A549 (cell line): ENCODE measurements around the gene EYA2. TPM values are rescaled to one million over a fixed set of nuclear protein-coding genes. Genes with fewer than 3 reads are reported as not detected.

Experiments
- ATAC-seq, 2 experiments: fragments of 200-7000 bp in 1 of 2; fragments of >200 bp in 1 of 2; cut with Nextera tagmentation in 1 of 2; cut with Tn5 transposase in 1 of 2; 3 replicates each; pipeline versions ENCODE4 v1.8.0 to v1.9.1; 2018 to 2020; ENCODE audit warnings: mild to moderate bottlenecking in 1 of 2, moderate library complexity in 1 of 2
- CTCF ChIA-PET: fragments of 300-600 bp; sonication (Branson Sonifier 250); formaldehyde crosslinking; extraction: SDS; loops from one replicate; lab custom pipeline; 2021; ENCODE audit warnings: antibody characterized with exemption, inconsistent platforms; lab: Yijun Ruan, JAX
- POLR2A ChIA-PET: fragments of 350-600 bp; formaldehyde crosslinking; extraction: SDS; loops from one replicate; lab custom pipeline; 2021; ENCODE audit warnings: antibody characterized with exemption, inconsistent platforms; lab: Yijun Ruan, JAX
- DNase-seq, 2 experiments: peaks; one replicate each; pipeline versions ENCODE4 v3.0.0 to v3.0.0-alpha.2; 2011 to 2016; ENCODE audit warnings: low read depth in 1 of 2, low spot score in 1 of 2
- FAIRE-seq: peaks from 2 replicates; lab custom pipeline; 2011; peaks lifted over from hg19 to GRCh38; lab: Jason Lieb, UNC
- H3K27ac ChIP-seq, 2 experiments: fragments of >200 bp; sonication (Bioruptor Twin); formaldehyde crosslinking; 3 replicates each; pipeline ENCODE4 v1.5.1; 2016 to 2017
- H3K4me1 ChIP-seq: fragments of >200 bp; sonication (Bioruptor Twin); formaldehyde crosslinking; 3 replicates; pipeline ENCODE4 v1.6.1; 2016
- H3K4me2 ChIP-seq: fragments of >200 bp; sonication (Bioruptor Twin); formaldehyde crosslinking; 3 replicates; pipeline ENCODE4 v1.6.1; 2016
- H3K4me3 ChIP-seq: fragments of >200 bp; sonication (Bioruptor Twin); formaldehyde crosslinking; 3 replicates; pipeline ENCODE4 v1.5.1; 2016
- H3K9me3 ChIP-seq: fragments of >200 bp; sonication (Bioruptor Twin); formaldehyde crosslinking; 3 replicates; pipeline ENCODE4 v1.6.1; 2016
- CBX2 ChIP-seq: fragments of 200-600 bp; sonication (generic); IDR thresholded peaks from 2 replicates; pipeline ENCODE4 v1.6.1; 2016; ENCODE audit warnings: low read depth, mild to moderate bottlenecking, borderline replicate concordance
- CBX8 ChIP-seq: fragments of 200-600 bp; sonication (generic); IDR thresholded peaks from 2 replicates; pipeline ENCODE4 v1.6.1; 2016
- CEBPB ChIP-seq, 2 experiments: fragments of >200 bp in 1 of 2; sonication (Bioruptor Twin) in 1 of 2; formaldehyde crosslinking in 1 of 2; IDR thresholded peaks; 2 replicates each; pipeline ENCODE4 v1.6.1; 2012 to 2016
- CHD2 ChIP-seq: fragments of 150-350 bp; IDR thresholded peaks from 2 replicates; pipeline ENCODE4 v1.6.1; 2014; ENCODE audit warnings: low read length; ENCODE audit not compliant: partially characterized antibody
- CHD4 ChIP-seq: fragments of 200-600 bp; sonication (generic); IDR thresholded peaks from 2 replicates; pipeline ENCODE4 v1.6.1; 2016; ENCODE audit warnings: antibody characterized with exemption, mild to moderate bottlenecking, borderline replicate concordance
- EHF ChIP-seq: fragments of 250-450 bp; sonication (Bioruptor Pico); IDR thresholded peaks from 2 replicates; pipeline ENCODE4 v1.5.0; 2020; ENCODE audit warnings: mild to moderate bottlenecking
- EP300 ChIP-seq, 2 experiments: fragments of >200 bp; sonication (Bioruptor Twin); formaldehyde crosslinking; IDR thresholded peaks; 2 replicates in 1 of 2; 3 replicates in 1 of 2; pipeline ENCODE4 v1.6.1; 2016 to 2017
- ESRRA ChIP-seq: fragments of 150-350 bp; IDR thresholded peaks from 2 replicates; pipeline ENCODE4 v1.6.1; 2014; ENCODE audit warnings: mild to moderate bottlenecking, low read length, borderline replicate concordance
- FOSB ChIP-seq: fragments of 250-450 bp; sonication (Bioruptor Pico); IDR thresholded peaks from 2 replicates; pipeline ENCODE4 v1.5.0; 2020; ENCODE audit warnings: mild to moderate bottlenecking, moderate library complexity
- FOXS1 ChIP-seq: fragments of 250-450 bp; sonication (Bioruptor Pico); IDR thresholded peaks from 2 replicates; pipeline ENCODE4 v1.5.0; 2020; ENCODE audit warnings: mild to moderate bottlenecking, moderate library complexity
- GATA3 ChIP-seq: IDR thresholded peaks from 2 replicates; pipeline ENCODE4 v1.6.1; 2012; ENCODE audit warnings: borderline replicate concordance
- HEYL ChIP-seq: fragments of 250-450 bp; sonication (Bioruptor Pico); IDR thresholded peaks from 2 replicates; pipeline ENCODE4 v1.8.0; 2021; ENCODE audit warnings: mild to moderate bottlenecking, moderate library complexity
- HOXA7 ChIP-seq: fragments of 250-450 bp; sonication (Bioruptor Pico); IDR thresholded peaks from 2 replicates; pipeline ENCODE4 v1.5.0; 2020; ENCODE audit warnings: mild to moderate bottlenecking, moderate library complexity
- HOXB5 ChIP-seq: fragments of 250-450 bp; sonication (Bioruptor Pico); IDR thresholded peaks from 2 replicates; pipeline ENCODE4 v1.5.0; 2020; ENCODE audit warnings: mild to moderate bottlenecking, moderate library complexity
- JUN ChIP-seq, 2 experiments: fragments of >200 bp; sonication (Bioruptor Twin); formaldehyde crosslinking; IDR thresholded peaks; 2 replicates in 1 of 2; 3 replicates in 1 of 2; pipeline ENCODE4 v1.6.1; 2016 to 2017
- NFE2L2 ChIP-seq: fragments of 150-350 bp; conservative IDR thresholded peaks from 2 replicates; pipeline ENCODE4 v1.6.1; 2014; ENCODE audit warnings: low read length
- POLR2A ChIP-seq: IDR thresholded peaks from 2 replicates; pipeline ENCODE4 v1.6.1; 2012; ENCODE audit warnings: mild to moderate bottlenecking, low read length
- RAD21 ChIP-seq, 2 experiments: fragments of >200 bp in 1 of 2; sonication (Bioruptor Twin) in 1 of 2; formaldehyde crosslinking in 1 of 2; IDR thresholded peaks in 1 of 2; conservative IDR thresholded peaks in 1 of 2; 2 replicates in 1 of 2; 3 replicates in 1 of 2; pipeline ENCODE4 v1.6.1; 2012 to 2018; ENCODE audit warnings: inconsistent platforms in 1 of 2
- RARB ChIP-seq: fragments of 250-450 bp; sonication (Bioruptor Pico); IDR thresholded peaks from 2 replicates; pipeline ENCODE4 v1.8.0; 2021; ENCODE audit warnings: mild to moderate bottlenecking, moderate library complexity
- RCOR1 ChIP-seq: fragments of 150-350 bp; IDR thresholded peaks from 2 replicates; pipeline ENCODE4 v1.6.1; 2014; ENCODE audit warnings: antibody characterized with exemption, low read length, low read depth
- RNF2 ChIP-seq: fragments of 200-600 bp; sonication (generic); IDR thresholded peaks from 2 replicates; pipeline ENCODE4 v1.6.1; 2016; ENCODE audit warnings: low read depth, mild to moderate bottlenecking, antibody characterized with exemption, moderate library complexity, borderline replicate concordance
- SMC3 ChIP-seq: fragments of >200 bp; sonication (Bioruptor Twin); formaldehyde crosslinking; IDR thresholded peaks from 3 replicates; pipeline ENCODE4 v1.6.1; 2018; ENCODE audit warnings: inconsistent platforms
- SREBF2 ChIP-seq: fragments of 450-650 bp; IDR thresholded peaks from 2 replicates; pipeline ENCODE4 v1.6.1; 2014; ENCODE audit warnings: mild to moderate bottlenecking, moderate library complexity
- TP53 ChIP-seq: fragments of 250-450 bp; sonication (Bioruptor Pico); IDR thresholded peaks from 2 replicates; pipeline ENCODE4 v1.5.0; 2021; ENCODE audit warnings: mild to moderate bottlenecking, moderate library complexity
- WGBS: methylation state at CpG from one replicate; pipeline ENCODE4 v1.1.6; 2017; ENCODE audit errors: missing lambda C conversion rate; 5-methylcytosine and 5-hydroxymethylcytosine counted together
- polyA plus RNA-seq, 4 experiments: library from polyadenylated mRNA; depleted of rRNA in 3 of 4; stranded (reverse); fragments of >200 nt; fragmentation: RNase III in 1 of 4; extraction: RNeasy Plus Mini Kit Qiagen cat#74134 plus additional on column Dnase treatment in 1 of 4; gene quantifications; 2 replicates in 3 of 4; 3 replicates in 1 of 4; pipeline ENCODE4 v1.2.3, GENCODE V29; 2011 to 2017
- TF ChIP-seq, protein P1 (sequence below): fragments of 450-650 bp; IDR thresholded peaks from 2 replicates; pipeline ENCODE4 v1.6.1; 2014; ENCODE audit warnings: antibody characterized with exemption
- TF ChIP-seq, protein P2 (sequence below): IDR thresholded peaks from 2 replicates; pipeline ENCODE4 v1.6.1; 2012
- TF ChIP-seq, protein P3 (sequence below): fragments of >200 bp; sonication (Bioruptor Twin); formaldehyde crosslinking; IDR thresholded peaks from 3 replicates; pipeline ENCODE4 v1.6.1; 2016
- TF ChIP-seq, protein P4 (sequence below): fragments of 250-450 bp; sonication (Bioruptor Pico); IDR thresholded peaks from 2 replicates; pipeline ENCODE4 v1.5.0; 2020; ENCODE audit warnings: low read depth, mild to moderate bottlenecking, moderate library complexity
- TF ChIP-seq, protein P5 (sequence below): fragments of 250-450 bp; sonication (Bioruptor Pico); IDR thresholded peaks from 2 replicates; pipeline ENCODE4 v1.5.0; 2021; ENCODE audit warnings: mild to moderate bottlenecking, moderate library complexity, borderline replicate concordance

The EYA2 gene
- polyA plus RNA-seq, 2 of the 4 experiments (the other 2 are of a cell fraction), result 4.5 to 4.6 TPM

DNA sequence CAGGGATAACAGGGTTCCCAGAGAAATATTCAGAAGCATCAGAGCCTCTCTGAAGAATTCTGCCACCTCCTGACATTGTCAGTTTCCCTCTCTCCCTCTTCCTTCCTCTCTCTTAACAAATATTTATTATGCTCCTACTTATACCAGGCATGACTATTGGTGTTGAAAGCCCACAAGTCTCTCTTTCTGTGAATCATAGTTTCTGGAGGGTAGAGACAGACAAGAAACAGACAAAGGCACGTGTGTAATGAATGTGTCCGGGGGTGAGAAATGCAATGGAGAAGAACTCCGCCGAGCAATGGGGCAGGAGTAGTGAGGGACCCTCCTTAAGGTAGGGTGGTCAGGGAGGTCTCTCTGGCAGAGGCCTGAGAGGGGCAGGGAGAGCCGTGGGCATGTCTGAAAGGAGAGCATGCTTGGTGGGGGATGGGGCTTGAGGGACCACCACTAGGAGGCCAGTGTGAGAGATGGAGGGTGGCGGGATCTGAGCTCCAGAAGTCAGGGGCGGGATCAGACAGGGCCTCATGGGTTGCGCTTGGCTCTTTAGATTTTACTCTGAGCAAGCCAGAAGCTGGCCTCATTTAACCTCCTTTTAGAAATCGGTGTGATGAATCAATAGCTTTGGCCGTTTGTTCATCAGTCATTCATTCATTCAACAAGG lies 57.3 kb downstream of the EYA2 start (continued):
- TF ChIP-seq, protein P1, sequence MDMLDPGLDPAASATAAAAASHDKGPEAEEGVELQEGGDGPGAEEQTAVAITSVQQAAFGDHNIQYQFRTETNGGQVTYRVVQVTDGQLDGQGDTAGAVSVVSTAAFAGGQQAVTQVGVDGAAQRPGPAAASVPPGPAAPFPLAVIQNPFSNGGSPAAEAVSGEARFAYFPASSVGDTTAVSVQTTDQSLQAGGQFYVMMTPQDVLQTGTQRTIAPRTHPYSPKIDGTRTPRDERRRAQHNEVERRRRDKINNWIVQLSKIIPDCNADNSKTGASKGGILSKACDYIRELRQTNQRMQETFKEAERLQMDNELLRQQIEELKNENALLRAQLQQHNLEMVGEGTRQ, result no peak
- no peak for TF ChIP-seq RAD21 (conservative IDR thresholded peaks at IDR 0.05 in 1 of 2, IDR thresholded peaks at IDR 0.05 in 1 of 2)
- no peak for TF ChIP-seq CHD2
- TF ChIP-seq CBX8, result no peak

DNA sequence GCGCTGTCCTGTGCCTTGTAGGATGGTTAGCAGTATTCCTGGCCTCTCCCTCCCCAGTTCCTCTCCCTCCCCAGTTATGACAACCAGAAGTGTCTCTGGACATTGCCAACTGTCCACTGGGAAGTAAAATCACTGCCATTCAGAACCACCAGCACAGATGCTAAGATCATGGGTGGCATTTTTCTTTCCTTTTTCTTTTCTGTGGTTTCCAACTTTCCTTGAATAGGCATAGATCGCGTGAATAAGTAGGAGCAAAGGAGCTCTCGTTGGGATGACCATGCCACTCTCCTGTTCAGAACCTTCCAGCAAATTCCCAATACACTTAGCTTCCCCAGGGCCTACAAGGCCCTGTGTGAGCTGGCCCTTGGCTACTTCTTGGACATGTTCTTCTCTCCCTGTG lies 59.0 kb downstream of the EYA2 start:
- Histone ChIP-seq H3K27ac (peak overlapping the region; percentile 74 to 84), H3K4me3 (no peak overlapping the region), H3K4me2 (peak overlapping the region; percentile 92; the same call in 2 of the 3 replicates), H3K4me1 (peaks cover 24% of the 10 kb centered on the region), H3K9me3 (peaks cover 26% of the 10 kb centered on the region)
- FAIRE-seq (no peak), DNase-seq (no peak), ATAC-seq (no peak)
- ChIA-PET POLR2A (no interaction called here), CTCF (interaction anchor here (0.8 to 2.4 kb wide), 3 partner anchors 190 to 201 kb away, joined by 3 to 12 read pairs (median 4); no protein-coding TSS in a partner anchor)
- TF ChIP-seq HOXA7 (CRISPR knock-in tag) (no peak), TP53 (CRISPR knock-in tag) (no peak), FOXS1 (no peak), CBX2 (no peak), SMC3 (no peak), POLR2A (no peak), CEBPB (IDR thresholded peaks at IDR 0.05) (no peak), SREBF2 (no peak), RCOR1 (no peak), CHD2 (no peak), FOSB (CRISPR knock-in tag) (no peak)
- TF ChIP-seq, protein P2, sequence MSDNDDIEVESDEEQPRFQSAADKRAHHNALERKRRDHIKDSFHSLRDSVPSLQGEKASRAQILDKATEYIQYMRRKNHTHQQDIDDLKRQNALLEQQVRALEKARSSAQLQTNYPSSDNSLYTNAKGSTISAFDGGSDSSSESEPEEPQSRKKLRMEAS, result no peak
- 74% methylated on average over 4 of the region's 4 CpGs for WGBS

DNA sequence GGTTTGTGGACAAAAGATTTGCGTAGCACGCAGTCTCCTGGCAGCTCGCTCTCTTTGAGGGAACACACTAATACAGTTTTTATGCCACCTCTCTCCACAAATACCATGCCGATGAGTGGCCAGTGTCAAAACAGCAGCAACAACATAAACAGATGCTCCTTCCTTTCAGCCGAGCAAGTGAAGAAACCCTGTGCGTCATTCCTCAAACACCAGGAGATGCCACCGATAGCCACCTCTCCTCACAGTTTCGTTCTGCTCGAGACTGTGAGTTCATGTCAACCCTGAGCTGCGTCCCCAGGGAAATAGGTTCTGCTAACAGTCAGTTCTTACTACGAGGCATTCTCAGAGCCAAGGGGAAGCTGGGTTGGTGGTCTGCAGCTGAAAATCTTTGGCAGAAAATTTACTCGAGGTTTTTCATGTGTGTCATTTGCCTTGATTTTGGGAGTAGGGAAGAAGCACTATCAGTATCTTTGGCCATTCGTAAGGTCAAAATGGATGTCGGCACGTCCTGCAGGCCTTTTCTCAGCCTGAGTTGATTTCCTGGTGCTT lies 59.9 kb downstream of the EYA2 start:
- 8% methylated on average over 15 of the region's 15 CpGs for WGBS
- POLR2A ChIA-PET, result interaction anchor here (0.8 to 0.9 kb wide), 2 partner anchors 9 to 140 kb away, joined by 3 read pairs; no protein-coding TSS in a partner anchor
- H3K27ac ChIP-seq, result peak overlapping the region; percentile 74 to 84
- H3K4me1 ChIP-seq, result peaks cover 31% of the 10 kb centered on the region
- H3K4me3 ChIP-seq, result peak overlapping the region; percentile 23; the same call in 1 of the 3 replicates
- FAIRE-seq (peak; percentile 61), DNase-seq (peak; percentile 86 to 94), ATAC-seq (peak; percentile 85)
- H3K9me3 ChIP-seq, result peaks cover 26% of the 10 kb centered on the region
- CTCF ChIA-PET, result interaction anchor here (0.6 to 2.4 kb wide), 7 partner anchors 13 to 429 kb away, joined by 3 to 12 read pairs (median 3); no protein-coding TSS in a partner anchor
- peak overlapping the region; percentile 92 for H3K4me2 ChIP-seq
- TF ChIP-seq HOXA7 (CRISPR knock-in tag) (peak; percentile 43; the same call in 1 of the 2 replicates), ESRRA (no peak), JUN (IDR thresholded peaks at IDR 0.05) (peak; percentile 32 to 42; a peak in 2 of 5 replicates), HEYL (CRISPR knock-in tag) (peak; percentile 64; the same call in 1 of the 2 replicates), CEBPB (IDR thresholded peaks at IDR 0.05) (peak; percentile 47 to 90; a peak in 3 of 4 replicates), EP300 (IDR thresholded peaks at IDR 0.05) (peak; percentile 49 to 60; a peak in 2 of 5 replicates), HOXB5 (CRISPR knock-in tag) (peak; percentile 71; the same call in 1 of the 2 replicates), RNF2 (no peak), SMC3 (0 out of 3 replicates have a peak, but pooled peaks have one; percentile 24), CHD4 (no peak), RAD21 (conservative IDR thresholded peaks at IDR 0.05 in 1 of 2, IDR thresholded peaks at IDR 0.05 in 1 of 2) (peak; percentile 15 to 43; a peak in 3 of 5 replicates), RARB (CRISPR knock-in tag) (0 out of 2 replicates have a peak, but pooled peaks have one; percentile 71), NFE2L2 (no peak), GATA3 (peak; percentile 91), CBX2 (no peak), EHF (CRISPR knock-in tag) (peak; percentile 88)
- TF ChIP-seq, protein P3, sequence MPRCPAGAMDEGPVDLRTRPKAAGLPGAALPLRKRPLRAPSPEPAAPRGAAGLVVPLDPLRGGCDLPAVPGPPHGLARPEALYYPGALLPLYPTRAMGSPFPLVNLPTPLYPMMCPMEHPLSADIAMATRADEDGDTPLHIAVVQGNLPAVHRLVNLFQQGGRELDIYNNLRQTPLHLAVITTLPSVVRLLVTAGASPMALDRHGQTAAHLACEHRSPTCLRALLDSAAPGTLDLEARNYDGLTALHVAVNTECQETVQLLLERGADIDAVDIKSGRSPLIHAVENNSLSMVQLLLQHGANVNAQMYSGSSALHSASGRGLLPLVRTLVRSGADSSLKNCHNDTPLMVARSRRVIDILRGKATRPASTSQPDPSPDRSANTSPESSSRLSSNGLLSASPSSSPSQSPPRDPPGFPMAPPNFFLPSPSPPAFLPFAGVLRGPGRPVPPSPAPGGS, result no peak
- TF ChIP-seq, protein P4, sequence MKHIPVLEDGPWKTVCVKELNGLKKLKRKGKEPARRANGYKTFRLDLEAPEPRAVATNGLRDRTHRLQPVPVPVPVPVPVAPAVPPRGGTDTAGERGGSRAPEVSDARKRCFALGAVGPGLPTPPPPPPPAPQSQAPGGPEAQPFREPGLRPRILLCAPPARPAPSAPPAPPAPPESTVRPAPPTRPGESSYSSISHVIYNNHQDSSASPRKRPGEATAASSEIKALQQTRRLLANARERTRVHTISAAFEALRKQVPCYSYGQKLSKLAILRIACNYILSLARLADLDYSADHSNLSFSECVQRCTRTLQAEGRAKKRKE (CRISPR knock-in tag), result peak; percentile 45; the same call in 1 of the 2 replicates
- TF ChIP-seq, protein P2, result peak; percentile 86
- TF ChIP-seq, protein P5, sequence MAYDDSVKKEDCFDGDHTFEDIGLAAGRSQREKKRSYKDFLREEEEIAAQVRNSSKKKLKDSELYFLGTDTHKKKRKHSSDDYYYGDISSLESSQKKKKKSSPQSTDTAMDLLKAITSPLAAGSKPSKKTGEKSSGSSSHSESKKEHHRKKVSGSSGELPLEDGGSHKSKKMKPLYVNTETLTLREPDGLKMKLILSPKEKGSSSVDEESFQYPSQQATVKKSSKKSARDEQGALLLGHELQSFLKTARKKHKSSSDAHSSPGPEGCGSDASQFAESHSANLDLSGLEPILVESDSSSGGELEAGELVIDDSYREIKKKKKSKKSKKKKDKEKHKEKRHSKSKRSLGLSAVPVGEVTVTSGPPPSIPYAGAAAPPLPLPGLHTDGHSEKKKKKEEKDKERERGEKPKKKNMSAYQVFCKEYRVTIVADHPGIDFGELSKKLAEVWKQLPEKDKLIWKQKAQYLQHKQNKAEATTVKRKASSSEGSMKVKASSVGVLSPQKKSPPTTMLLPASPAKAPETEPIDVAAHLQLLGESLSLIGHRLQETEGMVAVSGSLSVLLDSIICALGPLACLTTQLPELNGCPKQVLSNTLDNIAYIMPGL, result no peak
